Regular cardiac myocyte (primary cell): ENCODE measurements around the gene ENC1. TPM values are rescaled to one million over a fixed set of nuclear protein-coding genes. Genes with fewer than 3 reads are reported as not detected.

Experiments used
- total RNA-seq: library from RNA; depleted of rRNA; stranded (reverse); fragments of >200 nt; gene quantifications from 2 replicates; pipeline ENCODE4 v1.2.3, GENCODE V29; 2014

ENC1 gene, protein sequence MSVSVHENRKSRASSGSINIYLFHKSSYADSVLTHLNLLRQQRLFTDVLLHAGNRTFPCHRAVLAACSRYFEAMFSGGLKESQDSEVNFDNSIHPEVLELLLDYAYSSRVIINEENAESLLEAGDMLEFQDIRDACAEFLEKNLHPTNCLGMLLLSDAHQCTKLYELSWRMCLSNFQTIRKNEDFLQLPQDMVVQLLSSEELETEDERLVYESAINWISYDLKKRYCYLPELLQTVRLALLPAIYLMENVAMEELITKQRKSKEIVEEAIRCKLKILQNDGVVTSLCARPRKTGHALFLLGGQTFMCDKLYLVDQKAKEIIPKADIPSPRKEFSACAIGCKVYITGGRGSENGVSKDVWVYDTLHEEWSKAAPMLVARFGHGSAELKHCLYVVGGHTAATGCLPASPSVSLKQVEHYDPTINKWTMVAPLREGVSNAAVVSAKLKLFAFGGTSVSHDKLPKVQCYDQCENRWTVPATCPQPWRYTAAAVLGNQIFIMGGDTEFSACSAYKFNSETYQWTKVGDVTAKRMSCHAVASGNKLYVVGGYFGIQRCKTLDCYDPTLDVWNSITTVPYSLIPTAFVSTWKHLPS
- total RNA-seq, result 146 and 219 TPM in 2 replicates

DNA sequence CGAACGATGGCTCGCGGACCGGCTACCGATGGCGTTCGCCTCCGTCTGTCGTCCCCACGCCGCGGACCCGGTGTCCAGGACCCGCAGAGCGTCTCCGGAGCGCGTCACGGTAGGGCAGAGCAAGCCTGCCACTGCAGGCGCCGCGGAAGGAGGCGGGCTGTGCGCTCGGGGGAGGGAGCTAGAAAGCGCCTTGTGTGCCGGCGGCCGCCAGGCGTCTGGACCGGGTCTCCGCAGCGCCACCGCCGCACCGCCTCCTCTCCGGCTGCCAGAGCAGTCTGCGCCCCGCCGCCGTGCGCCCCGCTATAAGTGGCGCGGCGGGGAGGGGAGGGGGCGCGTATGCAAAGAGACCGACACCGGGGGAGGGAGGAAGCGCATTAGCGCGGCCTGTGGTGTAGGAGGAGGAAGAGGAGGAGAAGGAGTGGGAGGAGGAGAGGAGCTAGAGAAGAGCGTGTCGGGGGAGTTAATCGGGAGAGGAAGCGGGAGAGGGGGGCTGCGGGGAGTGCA lies at the start of gene ENC1:
Gene ENC1 (minus strand): TSS at position 279 of the 504 bp plus-strand sequence. CDS start 4,243 bp downstream, outside the sequence.

GRCh38 chr5:74684900-74685851 lies 44.6 kb upstream of the ENC1 start, which contains the start of gene HEXB:
HEXB (plus strand) TSS chr5:74685233; CDS start chr5:74685261, 28 bp downstream.

Other genes starting within 250 kb of the ENC1 start
- 109 and 280 TPM in 2 replicates for gene HEXB, start 44.5 kb upstream of the ENC1 start, total RNA-seq
- 51.6 and 60.0 TPM in 2 replicates for gene GFM2, start 126.4 kb upstream of the ENC1 start, total RNA-seq
- 106 and 126 TPM in 2 replicates for gene NSA2, start 126.5 kb upstream of the ENC1 start, total RNA-seq
- gene FAM169A, start 225.7 kb upstream of the ENC1 start, total RNA-seq, result 0.19 and 0.28 TPM in 2 replicates